ENCODE measurements around the gene ZNF316. TPM values are rescaled to one million over a fixed set of nuclear protein-coding genes. Genes with fewer than 3 reads are reported as not detected.
"Not testable (repeated sequence)": the region's sequence is repeated elsewhere in the genome, so short reads cannot be mapped to it uniquely, and the experiment has no call there.

ZNF316 gene
- total and polyA plus RNA-seq, 2 donors (not counting 1 experiment from before 2014, with no cell fraction given) = 5.1 to 13.0 TPM

GRCh38 chr7:6658618-6659345, 21.7 kb downstream of the ZNF316 start:
- H3K36me3 ChIP-seq (ENCODE audit: control insufficient read depth, insufficient read depth, low read length) = peaks cover 7% of the 10 kb centered on the region
- H3K9ac ChIP-seq (ENCODE audit: insufficient read depth, low read length) = no peak overlapping the region
- H3K4me1 ChIP-seq (ENCODE audit: control insufficient read depth, extremely low read depth, insufficient read depth, low read length) = no peaks in the 10 kb centered on the region
- H3K27me3 ChIP-seq (ENCODE audit: control insufficient read depth, insufficient read depth, low read length) = no peaks in the 10 kb centered on the region
- no peak overlapping the region for H2AFZ ChIP-seq (ENCODE audit: low read length)
- no peak overlapping the region for H3K4me3 ChIP-seq (replicated peaks in 1 of 4; ENCODE audit: control extremely low read depth in 1 of 4, insufficient read depth in 1 of 4, low read depth in 3 of 4, low read length in 4 of 4)
- H3K79me2 ChIP-seq (ENCODE audit: control insufficient read depth, insufficient read depth, low read length) = no peaks in the 10 kb centered on the region
- no peaks in the 10 kb centered on the region for H4K20me1 ChIP-seq (ENCODE audit: control insufficient read depth, extremely low read depth, insufficient read depth, low read length)
- H3K9me3 ChIP-seq (ENCODE audit: control insufficient read depth, insufficient read depth, low read depth, low read length) = no peaks in the 10 kb centered on the region
- H3K27ac ChIP-seq (ENCODE audit: insufficient read depth, low read length) = no peak overlapping the region
- TF ChIP-seq EZH2 (IDR thresholded peaks at IDR 0.05; ENCODE audit: low read length, missing control alignments) (no peak), CTCF (conservative IDR thresholded peaks at IDR 0.05 in 1 of 2, IDR thresholded peaks at IDR 0.05 in 1 of 2; ENCODE audit: low read depth in 1 of 2, low read length in 2 of 2) (no peak)
- peak in 1 of 2 donors; percentile 19 for DNase-seq (ENCODE audit: low read depth in 2 of 2)
- no peak overlapping the region for H3K4me2 ChIP-seq (ENCODE audit: extremely low read depth, insufficient read depth, low read length)

GRCh38 chr7:6670851-6671250, 33.7 kb downstream of the ZNF316 start:
- not testable (repeated sequence) for H3K36me3 ChIP-seq (ENCODE audit: control insufficient read depth, insufficient read depth, low read length); H3K9me3 ChIP-seq (ENCODE audit: control insufficient read depth, insufficient read depth, low read depth, low read length); H3K4me2 ChIP-seq (ENCODE audit: extremely low read depth, insufficient read depth, low read length); DNase-seq (ENCODE audit: low read depth in 2 of 2); H3K27ac ChIP-seq (ENCODE audit: insufficient read depth, low read length); H3K9ac ChIP-seq (ENCODE audit: insufficient read depth, low read length); H4K20me1 ChIP-seq (ENCODE audit: control insufficient read depth, extremely low read depth, insufficient read depth, low read length); H3K79me2 ChIP-seq (ENCODE audit: control insufficient read depth, insufficient read depth, low read length); H3K27me3 ChIP-seq (ENCODE audit: control insufficient read depth, insufficient read depth, low read length); H2AFZ ChIP-seq (ENCODE audit: low read length); H3K4me3 ChIP-seq (replicated peaks in 1 of 4; ENCODE audit: control extremely low read depth in 1 of 4, insufficient read depth in 1 of 4, low read depth in 3 of 4, low read length in 4 of 4); H3K4me1 ChIP-seq (ENCODE audit: control insufficient read depth, extremely low read depth, insufficient read depth, low read length)

- no peaks in the 10 kb centered on the region for H3K79me2 ChIP-seq (ENCODE audit: control insufficient read depth, insufficient read depth, low read length)
- no peak for TF ChIP-seq EZH2 (IDR thresholded peaks at IDR 0.05; ENCODE audit: low read length, missing control alignments)
- no peak for TF ChIP-seq CTCF (conservative IDR thresholded peaks at IDR 0.05 in 1 of 2, IDR thresholded peaks at IDR 0.05 in 1 of 2; ENCODE audit: low read depth in 1 of 2, low read length in 2 of 2)
- no peaks in the 10 kb centered on the region for H3K27me3 ChIP-seq (ENCODE audit: control insufficient read depth, insufficient read depth, low read length)
- no peak overlapping the region for H3K9ac ChIP-seq (ENCODE audit: insufficient read depth, low read length)
- no peak overlapping the region for H3K27ac ChIP-seq (ENCODE audit: insufficient read depth, low read length)
- no peaks in the 10 kb centered on the region for H3K4me1 ChIP-seq (ENCODE audit: control insufficient read depth, extremely low read depth, insufficient read depth, low read length)
- no peak overlapping the region for H2AFZ ChIP-seq (ENCODE audit: low read length)
- no peaks in the 10 kb centered on the region for H4K20me1 ChIP-seq (ENCODE audit: control insufficient read depth, extremely low read depth, insufficient read depth, low read length)
- no peak overlapping the region for H3K4me3 ChIP-seq (replicated peaks in 1 of 4; ENCODE audit: control extremely low read depth in 1 of 4, insufficient read depth in 1 of 4, low read depth in 3 of 4, low read length in 4 of 4)
- no peak overlapping the region for H3K4me2 ChIP-seq (ENCODE audit: extremely low read depth, insufficient read depth, low read length)
- peak in 1 of 2 donors; percentile 36 for DNase-seq (ENCODE audit: low read depth in 2 of 2)
- H3K36me3 ChIP-seq (ENCODE audit: control insufficient read depth, insufficient read depth, low read length) = no peaks in the 10 kb centered on the region
- no peaks in the 10 kb centered on the region for H3K9me3 ChIP-seq (ENCODE audit: control insufficient read depth, insufficient read depth, low read depth, low read length)
Measured at GRCh38 chr7:6675807-6676405, 38.8 kb downstream of the ZNF316 start.

All from fibroblast of lung (primary cell).